WTC11 (cell line): ENCODE data around the gene TFPT. TPM values are rescaled to one million over a fixed set of nuclear protein-coding genes. Genes with fewer than 3 reads are reported as not detected.
A peak's percentile ranks its signal among the peaks of the same experiment; 100 is the strongest.

Experiments used
- ATAC-seq: fragments of 200-7000 bp; cut with Tn5 transposase; 2 replicates; pipeline ENCODE4 v1.10.0; 2021; ENCODE audit warnings: mild to moderate bottlenecking, moderate library complexity
- CTCF ChIA-PET: fragments of 300-600 bp; sonication (Branson Sonifier 250); formaldehyde crosslinking; loops from one replicate; lab custom pipeline; 2021; ENCODE audit warnings: antibody characterized with exemption; lab: Charles Lee
- POLR2A ChIA-PET: fragments of 350-600 bp; sonication (Branson Sonifier 250); formaldehyde crosslinking; loops from one replicate; lab custom pipeline; 2021; ENCODE audit warnings: antibody characterized with exemption; lab: Charles Lee
- DNase-seq: peaks from one replicate; pipeline ENCODE4 v3.0.0; 2021; ENCODE audit warnings: low spot score
- H3K27ac Mint-ChIP-seq: 2 replicates; pipeline ENCODE4 v1.8.0; 2021; ENCODE audit warnings: mixed read lengths
- H3K27me3 Mint-ChIP-seq: 2 replicates; pipeline ENCODE4 v1.8.0; 2021; ENCODE audit warnings: low read depth, mild to moderate bottlenecking, moderate library complexity, mixed read lengths
- H3K36me3 Mint-ChIP-seq: 2 replicates; pipeline ENCODE4 v1.8.0; 2021; ENCODE audit warnings: mixed read lengths
- H3K4me1 Mint-ChIP-seq: 2 replicates; pipeline ENCODE4 v1.8.0; 2022; ENCODE audit warnings: mixed read lengths
- H3K4me3 Mint-ChIP-seq: 2 replicates; pipeline ENCODE4 v1.8.0; 2021; ENCODE audit warnings: mild to moderate bottlenecking, moderate library complexity, mixed read lengths
- H3K9me3 Mint-ChIP-seq: 2 replicates; pipeline ENCODE4 v1.8.0; 2021; ENCODE audit warnings: mixed read lengths
- ARID4B ChIP-seq: sonication (generic); formaldehyde crosslinking; IDR thresholded peaks from 2 replicates; pipeline ENCODE4 v1.8.0; 2023; ENCODE audit warnings: missing genetic modification reagents, mild to moderate bottlenecking, borderline replicate concordance
- ATF1 ChIP-seq: sonication (generic); formaldehyde crosslinking; IDR thresholded peaks from 2 replicates; pipeline ENCODE4 v1.8.1; 2023; ENCODE audit warnings: mild to moderate bottlenecking, moderate library complexity, missing genetic modification reagents
- CBFB ChIP-seq: sonication (generic); formaldehyde crosslinking; IDR thresholded peaks from 2 replicates; pipeline ENCODE4 v1.8.1; 2022; ENCODE audit warnings: mild to moderate bottlenecking, low read depth, missing genetic modification reagents
- E2F5 ChIP-seq: sonication (generic); formaldehyde crosslinking; IDR thresholded peaks from 2 replicates; pipeline ENCODE4 v1.8.1; 2022; ENCODE audit warnings: mild to moderate bottlenecking, moderate library complexity, missing genetic modification reagents
- GRHL2 ChIP-seq: fragments of 250-450 bp; sonication (Bioruptor Pico); IDR thresholded peaks from 2 replicates; pipeline ENCODE4 v1.8.0; 2022; ENCODE audit warnings: mild to moderate bottlenecking, moderate library complexity; ENCODE audit not compliant: insufficient replicate concordance, severe bottlenecking
- NFYB ChIP-seq: sonication (generic); formaldehyde crosslinking; conservative IDR thresholded peaks from 2 replicates; pipeline ENCODE4 v1.8.0; 2022; ENCODE audit warnings: low read depth, missing genetic modification reagents
- PRRX2 ChIP-seq: fragments of 250-450 bp; sonication (Bioruptor Pico); IDR thresholded peaks from 2 replicates; pipeline ENCODE4 v1.8.0; 2021; ENCODE audit warnings: mild to moderate bottlenecking
- USF1 ChIP-seq: sonication (generic); formaldehyde crosslinking; IDR thresholded peaks from 2 replicates; pipeline ENCODE4 v1.8.0; 2022; ENCODE audit warnings: mild to moderate bottlenecking, missing genetic modification reagents
- ZMAT4 ChIP-seq: fragments of 250-450 bp; sonication (Bioruptor Pico); IDR thresholded peaks from 2 replicates; pipeline ENCODE4 v1.9.0; 2021; ENCODE audit warnings: mild to moderate bottlenecking
- ZNF138 ChIP-seq: sonication (generic); formaldehyde crosslinking; conservative IDR thresholded peaks from 2 replicates; pipeline ENCODE4 v1.8.1; 2022; ENCODE audit warnings: mild to moderate bottlenecking, moderate library complexity, missing genetic modification reagents
- ZNF317 ChIP-seq: sonication (generic); formaldehyde crosslinking; IDR thresholded peaks from 2 replicates; pipeline ENCODE4 v1.8.1; 2023; ENCODE audit warnings: low read depth, mild to moderate bottlenecking, moderate library complexity, missing genetic modification reagents, borderline replicate concordance
- total RNA-seq: library from RNA; stranded (reverse); gene quantifications from 3 replicates; pipeline ENCODE4 v1.2.3, GENCODE V29; 2021

The TFPT gene
- total RNA-seq, 1 experiment from 2014 or later = 24.6 TPM

- DNase-seq = no peak
- peaks cover 3% of the 10 kb centered on the region; the same call in 1 of the 2 replicates for H3K9me3 Mint-ChIP-seq
- H3K4me1 Mint-ChIP-seq = peaks cover 6% of the 10 kb centered on the region
- ChIA-PET CTCF (interaction anchor here (1.2 to 3.9 kb wide), 5 partner anchors 64 to 301 kb away, joined by 3 to 68 read pairs (median 7); no protein-coding TSS in a partner anchor), POLR2A (interaction anchor here (1.3 kb wide), 1 partner anchor 152 kb away, joined by 3 read pairs; no protein-coding TSS in a partner anchor)
- H3K27ac Mint-ChIP-seq = no peak overlapping the region
- H3K27me3 Mint-ChIP-seq = peaks cover 34% of the 10 kb centered on the region
- peak overlapping the region; percentile 77 for H3K4me3 Mint-ChIP-seq
- ATAC-seq = no peak
- no peaks in the 10 kb centered on the region; the same call in 1 of the 2 replicates for H3K36me3 Mint-ChIP-seq
- TF ChIP-seq ZNF138 (CRISPR knock-in tag) (no peak), ARID4B (CRISPR knock-in tag) (no peak), E2F5 (CRISPR knock-in tag) (no peak), NFYB (CRISPR knock-in tag) (peak; percentile 66)
Observed at GRCh38 chr19:54094426-54095000, 20.9 kb downstream of the TFPT start.

GRCh38 chr19:54084410-54084809 is 31.0 kb downstream of the TFPT start:
- Mint-ChIP-seq H3K36me3 (peaks cover 7% of the 10 kb centered on the region), H3K4me1 (peaks cover 7% of the 10 kb centered on the region), H3K27me3 (peaks cover 17% of the 10 kb centered on the region), H3K27ac (no peak overlapping the region), H3K9me3 (peaks cover 34% of the 10 kb centered on the region), H3K4me3 (no peak overlapping the region)
- TF ChIP-seq ATF1 (CRISPR knock-in tag) = no peak
- TF ChIP-seq USF1 (CRISPR knock-in tag) = no peak
- TF ChIP-seq ZNF317 = no peak
- no peak for TF ChIP-seq ZMAT4
- no peak for TF ChIP-seq CBFB (CRISPR knock-in tag)
- no peak for TF ChIP-seq ARID4B (CRISPR knock-in tag)
- no peak for TF ChIP-seq PRRX2 (CRISPR knock-in tag)
- TF ChIP-seq GRHL2 = no peak
- DNase-seq (no peak), ATAC-seq (no peak)
- POLR2A ChIA-PET = no interaction called here
- CTCF ChIA-PET = no interaction called here
